Lower leg skin (tissue), 4 donors: ENCODE measurements around the gene MFSD12. TPM values are rescaled to one million over a fixed set of nuclear protein-coding genes. Genes with fewer than 3 reads are reported as not detected.
A peak's percentile ranks its signal among the peaks of the same experiment; 100 is the strongest.

Experiments
- DNase-seq, 2 donors: peaks; one replicate each; pipeline ENCODE4 v3.0.0-alpha.2; 2019; ENCODE audit warnings: low spot score in 2 of 2
- H3K4me3 ChIP-seq: fragments of 200-600 bp; sonication (generic); 2 replicates; pipeline ENCODE4 v1.5.1; 2017; ENCODE audit warnings: mild to moderate bottlenecking, low read depth; ENCODE audit not compliant: poor library complexity, severe bottlenecking
- POLR2A ChIP-seq, 2 donors: fragments of 450-650 bp; IDR thresholded peaks; one replicate each; pipeline ENCODE4 v1.6.1; 2016 to 2017; ENCODE audit warnings: antibody characterized with exemption in 2 of 2, mild to moderate bottlenecking in 1 of 2, moderate library complexity in 1 of 2
- WGBS, 2 donors: methylation state at CpG; one replicate each; pipeline ENCODE4 v1.1.5; 2018; 5-methylcytosine and 5-hydroxymethylcytosine counted together
- intact Hi-C: fragments of 100-400 bp; cut with DNase I; formaldehyde crosslinking; loops from one replicate; pipeline ENCODE4 v1.15.0; 2023; ENCODE audit warnings: low total_unique reads
- total RNA-seq, 4 donors: library from RNA; depleted of rRNA; stranded (reverse); fragments of >200 nt; gene quantifications; one replicate each; pipeline ENCODE4 v1.1.0, GENCODE V29; 2016
- TF ChIP-seq, protein P1 (sequence below), 3 donors: fragments of 450-650 bp; IDR thresholded peaks; one replicate each; pipeline ENCODE4 v1.5.1; 2016; ENCODE audit warnings: antibody characterized with exemption in 3 of 3, mild to moderate bottlenecking in 3 of 3, moderate library complexity in 2 of 3

Gene MFSD12
- total RNA-seq, 4 donors from 2014 or later = 43.3 to 98.2 (median 56.3) TPM

DNA sequence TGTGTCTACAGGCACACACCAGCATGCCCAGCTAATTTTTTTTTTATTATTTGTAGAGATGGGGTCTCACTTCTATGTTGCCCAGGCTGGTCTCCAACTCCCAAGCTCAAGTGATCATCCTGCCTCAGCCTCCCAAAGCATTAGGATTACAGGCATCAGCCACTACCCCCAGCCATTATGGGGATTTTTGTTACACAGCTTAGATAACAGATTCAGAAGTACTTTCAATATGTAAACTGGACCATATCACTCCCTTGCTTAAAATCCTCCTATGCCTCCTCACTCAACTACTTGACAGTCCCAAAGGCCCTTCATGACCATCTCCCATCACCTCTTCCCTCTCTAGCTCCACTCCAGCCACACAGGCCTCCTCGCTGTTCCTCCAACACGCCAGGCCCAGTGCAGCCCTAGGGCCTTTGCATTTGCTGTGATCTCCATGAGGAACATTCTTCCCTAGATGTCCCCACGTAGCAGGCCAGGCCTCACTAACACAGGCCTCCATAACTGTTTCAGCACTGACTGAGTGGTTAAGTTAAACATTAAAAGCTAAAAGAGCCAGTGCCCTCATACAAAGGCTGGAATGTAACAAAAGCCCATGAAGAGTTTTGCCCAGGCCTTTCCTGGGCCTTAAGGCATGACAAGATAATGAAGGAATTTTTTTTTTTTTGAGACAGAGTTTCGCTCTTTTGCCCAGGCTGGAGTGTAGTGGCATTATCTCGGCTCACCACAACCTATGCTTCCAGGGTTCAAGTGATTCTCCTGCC lies 59.4 kb downstream of the MFSD12 start:
- H3K4me3 ChIP-seq = no peak overlapping the region
- whole genome bisulfite sequencing, 2 donors = 94% methylated on average over 5 of the region's 5 CpGs
- TF ChIP-seq, protein P1, sequence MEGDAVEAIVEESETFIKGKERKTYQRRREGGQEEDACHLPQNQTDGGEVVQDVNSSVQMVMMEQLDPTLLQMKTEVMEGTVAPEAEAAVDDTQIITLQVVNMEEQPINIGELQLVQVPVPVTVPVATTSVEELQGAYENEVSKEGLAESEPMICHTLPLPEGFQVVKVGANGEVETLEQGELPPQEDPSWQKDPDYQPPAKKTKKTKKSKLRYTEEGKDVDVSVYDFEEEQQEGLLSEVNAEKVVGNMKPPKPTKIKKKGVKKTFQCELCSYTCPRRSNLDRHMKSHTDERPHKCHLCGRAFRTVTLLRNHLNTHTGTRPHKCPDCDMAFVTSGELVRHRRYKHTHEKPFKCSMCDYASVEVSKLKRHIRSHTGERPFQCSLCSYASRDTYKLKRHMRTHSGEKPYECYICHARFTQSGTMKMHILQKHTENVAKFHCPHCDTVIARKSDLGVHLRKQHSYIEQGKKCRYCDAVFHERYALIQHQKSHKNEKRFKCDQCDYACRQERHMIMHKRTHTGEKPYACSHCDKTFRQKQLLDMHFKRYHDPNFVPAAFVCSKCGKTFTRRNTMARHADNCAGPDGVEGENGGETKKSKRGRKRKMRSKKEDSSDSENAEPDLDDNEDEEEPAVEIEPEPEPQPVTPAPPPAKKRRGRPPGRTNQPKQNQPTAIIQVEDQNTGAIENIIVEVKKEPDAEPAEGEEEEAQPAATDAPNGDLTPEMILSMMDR (IDR thresholded peaks at IDR 0.05) = no peak
- no peak for TF ChIP-seq POLR2A (IDR thresholded peaks at IDR 0.05)
- DNase-seq = no peak
- intact Hi-C loops = no loop called here

DNA sequence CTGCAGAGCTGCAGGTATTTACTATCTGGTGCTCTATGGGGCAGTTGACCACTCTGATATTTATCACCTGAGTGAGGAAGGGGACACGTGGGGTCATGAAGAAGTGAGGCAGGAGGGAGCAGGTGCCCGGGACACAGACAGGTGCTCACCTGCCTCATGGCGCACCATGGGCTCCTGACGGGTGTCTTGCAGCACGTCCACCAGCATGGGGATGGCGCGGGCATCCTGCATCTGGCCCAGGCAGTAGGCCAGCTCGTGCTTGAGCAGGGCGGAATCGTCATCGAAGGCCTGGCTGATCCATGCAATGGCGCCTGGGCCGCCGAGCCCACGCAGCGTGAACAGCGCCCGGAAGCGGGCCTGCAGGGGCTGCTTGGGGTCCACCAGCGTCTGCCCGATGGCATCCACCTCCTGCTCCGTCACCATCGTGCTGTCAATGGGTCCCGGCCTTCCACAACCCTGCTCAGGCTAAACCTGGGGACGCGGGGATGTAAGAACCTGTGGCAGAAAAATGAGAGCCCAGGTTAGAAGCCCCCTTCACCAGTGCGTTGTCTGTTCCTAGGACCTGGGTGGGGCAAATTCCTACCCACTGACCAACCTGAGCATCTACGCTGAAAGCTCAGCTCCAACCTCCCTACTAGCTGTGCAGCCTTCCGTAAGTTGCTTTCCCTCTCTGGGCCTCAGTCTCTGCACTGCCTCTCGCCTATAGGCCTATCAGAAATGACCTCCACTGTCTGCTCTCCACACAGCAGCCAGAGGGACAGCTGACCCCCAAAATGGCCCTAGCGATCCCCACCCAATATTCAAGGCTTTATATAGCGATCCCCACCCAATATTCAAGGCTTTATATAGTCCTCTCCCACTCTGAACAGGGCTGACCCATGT lies 60.8 kb downstream of the MFSD12 start:
- H3K4me3 ChIP-seq = no peak overlapping the region
- TF ChIP-seq POLR2A (IDR thresholded peaks at IDR 0.05) = no peak
- TF ChIP-seq, protein P1 (IDR thresholded peaks at IDR 0.05) = no peak
- intact Hi-C loops = no loop called here
- WGBS, 2 donors = 95% methylated on average over 28 to 32 of the region's 32 CpGs
- DNase-seq = no peak

DNA sequence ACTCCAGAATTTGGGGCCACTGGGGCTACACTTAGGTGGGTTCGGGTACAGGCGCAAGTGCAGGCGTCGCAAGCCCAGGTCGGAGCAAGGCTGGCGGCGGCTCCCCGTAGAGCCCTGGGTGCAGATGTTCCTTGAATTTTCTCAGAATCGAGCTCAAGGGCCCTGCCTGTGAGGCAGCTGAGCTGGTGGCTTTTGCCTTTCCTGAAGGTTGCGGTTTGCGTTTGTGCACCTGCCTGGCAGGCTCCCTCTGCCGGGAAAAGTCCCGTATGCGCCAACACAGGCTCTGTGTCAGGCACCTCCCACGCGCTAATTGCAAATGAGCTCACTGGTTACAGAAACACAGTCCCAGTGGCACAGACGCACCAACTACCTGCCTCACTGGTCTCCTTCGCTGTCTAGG lies 62.8 kb downstream of the MFSD12 start:
- no peak overlapping the region for H3K4me3 ChIP-seq
- 68 to 78% methylated on average over 18 of the region's 18 CpGs for WGBS, 2 donors
- intact Hi-C loops = no loop called here
- no peak for TF ChIP-seq POLR2A (IDR thresholded peaks at IDR 0.05)
- TF ChIP-seq, protein P1 (IDR thresholded peaks at IDR 0.05) = no peak
- DNase-seq = peak in 1 of 2 donors; percentile 82

Other genes starting within 250 kb of the MFSD12 start
- 100 to 1,000 TPM; 102 to 236 (median 158) TPM for gene NFIC, start 191.0 kb downstream of the MFSD12 start, total RNA-seq
- gene SMIM24, start 77.1 kb downstream of the MFSD12 start, total RNA-seq = under 1 TPM in 2 of 4 donors, not detected in 2; 0.29 to 0.78 TPM
- gene SMIM44, start 74.1 kb downstream of the MFSD12 start, total RNA-seq = not detected
- 10 to 100 TPM; 20.4 to 28.4 (median 24.1) TPM for gene DOHH, start 56.9 kb downstream of the MFSD12 start, total RNA-seq
- gene FZR1, start 51.3 kb downstream of the MFSD12 start, total RNA-seq = 10 to 100 TPM; 50.9 to 63.3 (median 57.2) TPM
- under 1 TPM in 1 of 4 donors, not detected in 3; 0.78 TPM for gene TEKTIP1, start 18.4 kb downstream of the MFSD12 start, total RNA-seq
- 100 to 1,000 TPM; 112 to 135 (median 123) TPM for gene HMG20B, start 15.4 kb upstream of the MFSD12 start, total RNA-seq
- gene GIPC3, start 27.9 kb upstream of the MFSD12 start, total RNA-seq = under 1 TPM in 3 of 4 donors, not detected in 1; 0.19 to 0.52 (median 0.25) TPM
- gene TBXA2R, start 49.3 kb upstream of the MFSD12 start, total RNA-seq = 1 to 10 TPM in 2 of 4 donors, under 1 TPM in 2; 0.20 to 4.2 (median 0.90) TPM
- gene CACTIN, start 69.2 kb upstream of the MFSD12 start, total RNA-seq = 10 to 100 TPM; 21.1 to 46.5 (median 33.6) TPM
- 10 to 100 TPM; 14.1 to 27.3 (median 22.1) TPM for gene PIP5K1C, start 142.9 kb upstream of the MFSD12 start, total RNA-seq
- 10 to 100 TPM; 27.3 to 60.9 (median 35.6) TPM for gene TJP3, start 150.8 kb upstream of the MFSD12 start, total RNA-seq
- 10 to 100 TPM; 21.8 to 34.6 (median 31.8) TPM for gene APBA3, start 204.1 kb upstream of the MFSD12 start, total RNA-seq
- gene MRPL54, start 205.1 kb upstream of the MFSD12 start, total RNA-seq = 10 to 100 TPM; 45.0 to 72.8 (median 53.9) TPM
- gene RAX2, start 214.6 kb upstream of the MFSD12 start, total RNA-seq = not detected
- gene MATK, start 228.8 kb upstream of the MFSD12 start, total RNA-seq = 1 to 10 TPM; 2.1 to 5.8 (median 3.3) TPM